GM21390 (cell line): ENCODE data around the gene GLP2R.

ENCODE experiments used
- ATAC-seq: cut with Tn5 transposase; IDR thresholded peaks from one replicate; pipeline ENCODE4 v1.9.1; 2021; ENCODE audit not compliant: unreplicated experiment

The GLP2R gene

DNA sequence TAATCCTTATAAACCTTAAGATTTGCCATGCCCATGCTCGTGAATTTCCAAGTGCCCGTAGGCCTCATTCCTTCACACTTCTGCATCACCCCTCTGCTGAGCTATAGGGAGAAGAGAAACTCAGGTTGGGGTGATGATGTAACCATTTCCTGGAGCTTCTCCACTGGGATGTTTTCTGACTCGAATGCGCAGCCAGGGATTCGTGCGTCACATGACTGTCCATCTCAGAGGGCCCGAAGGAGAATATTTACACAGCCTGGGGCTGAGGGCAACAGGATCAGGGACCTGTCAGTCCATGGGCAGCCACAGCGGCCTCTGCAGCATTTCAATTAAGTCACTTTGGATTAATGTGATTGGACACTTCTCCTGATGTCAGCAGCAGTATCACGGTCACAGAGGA lies 12.6 kb upstream of the GLP2R start:
- no peak for ATAC-seq

DNA sequence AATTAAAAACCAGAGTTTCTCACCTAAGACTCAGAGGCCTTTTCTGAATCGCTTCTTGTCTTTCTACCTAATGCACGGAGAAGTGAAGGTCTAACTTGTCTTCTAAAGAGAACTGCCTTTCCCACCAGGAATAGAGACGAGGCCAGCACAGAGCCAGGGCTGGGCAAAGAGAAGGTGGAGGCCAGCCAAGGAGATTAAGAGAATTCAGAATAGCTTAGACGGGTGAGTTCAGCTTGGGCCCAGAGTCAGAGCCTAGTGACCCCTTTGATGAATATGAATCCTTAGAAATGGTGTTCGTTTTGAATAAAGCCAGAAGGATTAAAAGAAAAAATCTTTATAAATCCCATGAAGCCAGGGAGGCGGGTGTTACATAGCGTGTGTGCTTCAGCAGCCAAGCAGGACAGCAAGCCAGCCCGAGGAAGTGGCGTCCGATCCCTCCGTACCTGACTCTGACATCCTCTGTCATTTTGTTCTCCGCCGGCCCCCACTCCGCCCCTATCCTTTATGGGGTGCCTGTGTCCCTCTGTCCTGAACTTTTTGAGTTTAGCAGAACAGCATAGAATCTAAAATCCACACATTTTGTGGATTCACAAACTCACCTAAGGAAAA lies 11.3 kb upstream of the GLP2R start:
- no peak for ATAC-seq

DNA sequence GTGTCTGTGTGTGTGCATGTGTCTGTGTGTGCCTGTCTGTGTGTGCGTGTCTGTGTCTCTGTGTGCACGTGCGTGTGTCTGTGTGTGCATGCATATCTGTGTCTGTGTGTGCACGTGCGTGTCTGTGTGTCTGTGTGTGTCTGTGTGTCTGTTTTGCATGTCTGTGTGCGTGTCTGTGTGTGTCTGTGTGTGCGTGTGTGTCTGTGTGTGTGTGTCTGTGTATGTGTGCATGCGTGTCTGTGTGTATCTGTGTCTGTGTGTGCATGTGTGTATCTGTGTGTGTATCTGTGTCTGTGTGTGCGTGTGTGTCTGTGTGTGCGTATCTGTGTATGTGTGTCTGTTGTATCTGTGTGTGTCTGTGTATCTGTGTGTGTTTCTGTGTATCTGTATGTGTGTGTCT lies 9.3 kb upstream of the GLP2R start:
- no peak for ATAC-seq

DNA sequence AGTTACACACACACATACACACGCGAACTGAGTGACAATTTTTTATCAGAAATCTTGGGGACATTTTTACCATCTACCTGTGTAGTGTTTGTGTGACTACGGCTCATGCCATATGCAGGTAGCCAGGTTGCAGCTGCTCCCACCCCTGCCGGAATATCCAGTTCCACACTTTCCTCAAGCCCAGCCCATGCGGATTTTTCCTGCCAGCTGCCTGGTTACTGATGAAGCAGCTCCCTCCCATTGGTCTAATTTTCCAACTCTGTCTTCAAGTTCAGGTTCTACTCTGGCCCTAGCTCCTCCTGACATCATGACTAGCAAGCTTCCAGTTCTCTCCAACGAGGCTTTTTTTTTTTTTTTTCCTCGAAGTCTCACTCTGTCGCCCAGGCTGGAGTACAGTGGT lies 8.6 kb upstream of the GLP2R start:
- ATAC-seq = no peak

DNA sequence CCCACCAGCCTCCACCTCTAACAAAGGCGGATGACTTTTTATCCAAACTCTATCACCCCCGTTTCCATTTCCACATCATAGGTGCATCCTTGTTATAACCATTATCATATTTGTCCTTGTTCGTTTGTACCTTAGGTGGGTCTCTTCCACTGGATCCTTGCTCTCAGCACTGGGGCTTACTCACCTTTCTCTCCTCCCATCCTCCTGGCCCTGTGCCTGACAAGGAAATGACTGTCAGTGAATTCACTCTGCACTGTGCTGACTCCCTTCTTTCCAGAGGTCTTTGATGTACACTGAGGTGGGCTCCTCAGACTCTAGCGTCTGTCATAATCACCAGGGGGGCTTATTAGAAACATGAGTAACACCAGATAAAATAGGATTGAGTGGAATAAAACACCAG lies 7.0 kb upstream of the GLP2R start:
- ATAC-seq = no peak

DNA sequence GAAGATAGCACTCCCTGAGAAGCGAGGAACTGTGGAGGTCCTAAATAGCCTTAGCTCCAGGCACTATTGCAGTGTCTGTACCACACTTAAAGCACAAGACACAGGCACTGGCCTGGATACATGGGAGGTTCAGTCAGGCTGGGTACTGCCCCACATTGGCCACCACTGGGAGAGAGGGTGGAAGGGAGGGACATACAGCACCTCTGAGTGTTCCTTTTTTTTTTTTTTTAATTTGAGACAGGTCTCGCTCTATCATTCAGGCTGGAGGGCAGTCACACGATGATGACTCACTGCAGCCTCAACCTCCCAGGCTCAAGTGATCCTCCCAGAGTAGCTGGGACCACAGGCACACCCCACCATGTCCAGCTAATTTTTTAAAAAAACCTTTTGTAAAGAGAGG lies 5.3 kb upstream of the GLP2R start:
- ATAC-seq = no peak

DNA sequence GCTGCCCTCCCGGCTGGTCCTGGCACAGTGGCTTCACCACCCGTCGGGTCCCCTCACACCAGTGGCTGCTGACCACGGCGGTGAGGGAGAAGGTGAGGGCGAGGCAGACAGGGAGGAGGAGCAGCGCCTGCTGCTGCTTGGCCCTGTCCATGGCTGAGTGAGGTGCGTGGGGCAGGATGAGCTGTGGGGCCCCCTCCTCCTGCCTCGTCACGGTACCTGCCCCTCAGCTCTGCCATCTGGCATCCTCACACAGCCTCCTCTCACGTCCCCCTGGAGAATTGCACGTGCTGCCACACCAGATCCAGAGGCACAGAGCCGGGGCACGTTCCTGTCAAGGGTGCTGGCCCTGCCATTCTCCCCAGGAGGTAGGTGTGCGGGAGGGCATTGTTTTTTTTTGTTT lies 3.8 kb upstream of the GLP2R start, which contains the start of gene GSG1L2:
Gene GSG1L2 (minus strand): TSS at position 159 of the 400 bp plus-strand sequence. CDS start 8 bp downstream, at position 151.
- ATAC-seq = no peak

DNA sequence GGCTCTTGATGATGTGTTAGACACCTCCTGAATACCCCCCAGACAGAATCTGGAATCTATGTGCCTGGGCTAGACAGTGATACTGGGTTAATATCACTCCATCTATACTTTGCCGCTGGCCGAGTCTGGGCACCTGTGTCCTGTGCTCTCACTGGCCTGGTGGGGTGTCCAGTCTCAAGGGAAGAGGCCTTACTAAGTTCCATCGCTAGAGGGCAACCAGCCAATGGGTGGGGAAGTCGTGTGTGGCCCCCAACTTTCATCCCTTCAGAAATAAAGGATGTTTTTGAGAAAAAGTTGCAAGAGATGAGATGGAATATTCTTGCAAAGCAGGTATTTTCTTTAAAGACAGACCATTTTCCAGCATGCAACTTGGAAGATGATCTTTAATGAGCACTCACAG lies 1.6 kb upstream of the GLP2R start:
- ATAC-seq = no peak

DNA sequence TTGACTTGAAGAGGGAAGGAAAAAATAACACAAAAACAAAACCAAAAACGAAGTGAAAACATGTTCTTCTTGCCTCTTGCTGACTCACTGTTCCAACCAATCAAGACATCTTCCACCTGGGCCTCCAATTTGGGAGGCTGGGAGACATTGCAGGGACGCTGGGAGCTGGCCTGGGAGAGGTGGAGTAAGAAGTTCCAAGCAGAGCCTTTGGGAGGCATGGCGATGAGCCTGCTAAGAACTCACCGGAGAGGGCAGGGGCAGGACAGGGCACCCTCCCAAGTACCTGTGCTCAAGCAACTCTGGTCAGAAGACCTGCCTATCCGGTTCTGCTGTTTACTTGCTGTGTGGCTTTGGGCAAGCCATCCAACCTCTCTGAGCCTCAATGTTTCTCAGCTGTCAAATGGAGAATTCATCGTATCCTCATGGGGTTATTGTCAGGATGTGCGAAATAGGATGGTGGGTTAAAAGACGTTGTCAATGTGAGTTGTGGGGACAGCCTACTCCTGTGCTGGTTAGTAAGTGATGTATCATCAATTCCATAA lies 856 bp upstream of the GLP2R start:
- no peak for ATAC-seq

DNA sequence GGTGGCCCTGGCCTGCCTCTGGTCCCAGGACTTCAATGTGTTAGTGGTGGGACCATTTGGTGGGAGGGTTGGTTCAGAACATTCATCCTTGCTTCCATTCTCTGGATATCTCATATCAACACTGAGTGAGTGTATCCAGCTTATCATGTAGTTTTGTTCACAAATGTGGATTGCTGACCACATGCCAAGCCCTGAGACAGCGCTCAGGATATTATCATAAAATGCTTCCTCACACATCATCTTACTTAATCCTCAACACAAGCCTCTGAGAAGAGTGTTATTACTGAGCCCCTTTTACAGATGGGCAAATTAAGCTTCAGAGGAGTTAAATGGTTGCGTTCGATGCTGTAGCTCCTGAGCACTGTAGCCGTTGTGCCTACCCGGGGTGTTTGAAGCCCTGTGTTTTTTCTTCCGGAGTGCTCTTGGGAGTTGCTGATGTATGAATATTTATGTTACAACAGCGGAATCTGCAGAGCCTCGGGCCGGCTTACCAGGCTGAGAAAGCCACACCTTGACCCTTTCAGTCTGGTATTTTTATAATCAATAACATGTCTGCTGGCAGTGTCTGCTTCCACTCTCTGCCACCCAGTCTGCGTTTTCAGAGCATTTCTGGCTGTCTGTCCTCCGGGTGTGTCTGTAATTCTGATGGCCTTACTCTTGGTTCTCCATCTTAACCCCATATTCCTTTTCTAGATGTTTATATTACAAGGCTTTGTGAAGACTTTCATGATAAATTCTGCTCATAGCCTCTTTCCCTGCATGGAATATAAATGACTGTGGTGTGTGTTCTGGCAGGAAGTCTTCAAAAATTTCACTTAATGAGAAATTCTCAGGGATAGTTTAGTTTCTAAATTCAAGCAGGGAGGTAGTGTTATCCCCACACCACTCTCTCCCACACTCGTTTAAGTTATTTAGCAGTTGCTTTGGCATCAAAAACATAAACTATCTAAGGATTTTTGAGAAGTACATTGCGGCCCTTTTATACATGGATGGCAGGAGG lies 2.9 kb downstream of the GLP2R start:
- no peak for ATAC-seq

DNA sequence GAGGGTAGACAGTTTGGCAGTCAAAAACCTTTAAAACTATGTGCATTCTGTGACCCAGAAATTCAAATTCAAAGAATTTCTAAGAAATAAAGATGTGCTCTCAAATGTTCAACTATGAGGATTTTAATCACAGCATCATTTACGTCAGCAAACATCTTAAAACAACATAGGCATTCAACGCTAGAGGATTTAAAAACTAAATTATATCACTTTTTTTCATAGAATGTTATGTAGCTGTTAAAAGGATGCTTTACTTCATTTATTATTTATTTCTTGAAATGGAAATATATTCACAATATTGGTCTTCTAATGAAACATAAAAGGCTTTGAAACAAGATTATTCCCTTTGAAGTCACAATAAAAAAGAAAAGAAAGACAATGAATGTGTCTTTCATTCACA lies 3.6 kb downstream of the GLP2R start:
- no peak for ATAC-seq

DNA sequence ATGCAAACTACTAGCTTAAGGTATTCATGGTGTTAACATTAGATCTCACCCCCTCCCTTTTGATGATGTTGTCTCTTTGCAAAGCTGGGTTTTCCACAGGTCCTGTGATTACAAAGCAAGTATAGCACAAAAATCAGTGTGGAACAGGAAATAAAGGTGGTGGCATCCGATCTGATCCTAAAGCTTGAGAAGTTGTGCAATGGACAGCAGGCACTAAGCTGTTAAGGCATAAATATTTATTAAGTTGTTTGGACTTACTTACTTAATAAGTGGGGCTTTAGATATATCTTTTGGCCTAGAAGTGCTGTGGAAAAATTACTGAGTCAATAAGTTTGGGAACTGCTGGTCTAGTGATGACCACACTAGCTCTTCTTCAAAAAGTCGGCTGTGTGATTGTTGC lies 5.0 kb downstream of the GLP2R start:
- ATAC-seq = no peak

DNA sequence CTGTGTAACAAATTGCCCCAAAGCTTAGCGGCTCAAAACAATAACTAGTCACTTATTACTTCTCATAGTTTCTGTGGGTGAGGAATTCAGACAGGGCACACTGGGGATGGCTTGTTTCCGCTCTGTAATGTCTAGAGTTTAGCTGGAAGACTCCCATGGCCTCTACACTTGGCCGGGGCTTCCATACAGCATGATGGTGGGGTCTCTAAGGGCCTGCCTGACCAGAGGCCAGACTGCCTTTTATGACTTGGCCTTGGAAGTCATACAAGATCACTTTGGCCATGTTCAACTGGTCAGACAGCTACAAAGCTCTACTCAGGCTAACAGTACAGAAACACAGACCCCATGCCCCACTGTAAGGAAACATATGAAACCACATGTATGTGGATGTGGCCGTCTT lies 8.2 kb downstream of the GLP2R start:
- ATAC-seq = no peak

DNA sequence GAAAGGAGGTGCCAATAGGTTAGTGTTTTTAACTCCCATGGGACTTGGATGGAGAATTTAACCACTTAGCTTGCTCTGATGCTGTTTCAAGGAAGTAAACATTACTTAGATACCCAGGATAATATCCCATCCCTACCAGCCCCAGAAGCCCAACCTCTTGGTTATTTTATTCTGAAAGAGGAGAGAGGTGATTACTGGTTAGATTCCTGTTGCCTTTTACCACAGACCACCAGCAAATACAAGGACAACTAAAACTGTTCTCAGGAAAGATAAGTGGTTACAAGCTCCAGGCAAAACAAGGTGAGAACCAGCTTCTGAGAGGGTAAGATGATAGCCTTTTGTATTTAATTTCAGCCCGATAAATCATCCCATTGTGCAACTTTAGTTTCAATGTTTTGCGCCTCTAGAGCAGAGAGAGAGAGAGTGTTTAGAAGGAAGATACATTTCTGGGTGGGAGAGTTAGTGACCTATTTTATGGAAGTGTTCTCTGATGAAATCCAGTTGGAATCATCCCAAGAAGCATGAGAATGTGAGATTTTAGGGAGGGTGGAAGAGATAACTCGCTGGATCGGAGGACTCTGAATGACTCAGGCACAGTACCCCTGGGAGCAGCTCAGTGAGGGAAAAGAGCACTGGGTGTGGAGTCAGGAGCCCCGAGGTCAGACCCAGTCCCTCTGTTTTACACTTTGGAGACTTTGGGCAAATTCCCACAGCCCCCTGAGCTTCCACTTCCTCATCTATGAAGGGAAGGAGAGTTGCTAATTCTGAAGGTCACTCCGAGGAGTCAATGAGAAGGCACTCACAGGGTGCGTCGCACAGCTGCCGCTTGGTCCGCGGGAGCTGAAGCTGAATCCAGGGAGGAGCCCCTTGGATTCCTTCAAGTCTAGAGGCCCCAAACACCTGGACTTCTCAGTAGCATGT lies 12.1 kb downstream of the GLP2R start:
- no peak for ATAC-seq

DNA sequence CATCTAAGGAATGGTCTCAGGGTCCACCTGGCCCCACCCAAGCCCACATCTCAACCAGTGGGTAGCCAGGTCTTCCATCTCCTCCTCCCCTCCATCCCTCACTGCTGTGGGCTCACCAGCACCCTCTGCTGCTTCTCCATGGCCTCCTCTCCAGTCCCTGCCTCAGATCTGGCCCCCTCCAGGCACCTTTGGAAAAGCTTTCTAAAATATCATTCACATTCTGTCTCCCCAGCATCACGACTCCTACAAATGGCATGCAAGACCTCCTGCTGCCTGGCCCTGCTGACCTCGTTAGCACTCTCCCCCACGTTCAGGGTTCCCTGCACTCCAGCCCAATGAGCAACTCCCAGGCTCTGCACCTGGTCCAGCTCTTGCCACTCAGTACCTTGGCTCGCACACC lies 13.7 kb downstream of the GLP2R start:
- ATAC-seq = no peak

DNA sequence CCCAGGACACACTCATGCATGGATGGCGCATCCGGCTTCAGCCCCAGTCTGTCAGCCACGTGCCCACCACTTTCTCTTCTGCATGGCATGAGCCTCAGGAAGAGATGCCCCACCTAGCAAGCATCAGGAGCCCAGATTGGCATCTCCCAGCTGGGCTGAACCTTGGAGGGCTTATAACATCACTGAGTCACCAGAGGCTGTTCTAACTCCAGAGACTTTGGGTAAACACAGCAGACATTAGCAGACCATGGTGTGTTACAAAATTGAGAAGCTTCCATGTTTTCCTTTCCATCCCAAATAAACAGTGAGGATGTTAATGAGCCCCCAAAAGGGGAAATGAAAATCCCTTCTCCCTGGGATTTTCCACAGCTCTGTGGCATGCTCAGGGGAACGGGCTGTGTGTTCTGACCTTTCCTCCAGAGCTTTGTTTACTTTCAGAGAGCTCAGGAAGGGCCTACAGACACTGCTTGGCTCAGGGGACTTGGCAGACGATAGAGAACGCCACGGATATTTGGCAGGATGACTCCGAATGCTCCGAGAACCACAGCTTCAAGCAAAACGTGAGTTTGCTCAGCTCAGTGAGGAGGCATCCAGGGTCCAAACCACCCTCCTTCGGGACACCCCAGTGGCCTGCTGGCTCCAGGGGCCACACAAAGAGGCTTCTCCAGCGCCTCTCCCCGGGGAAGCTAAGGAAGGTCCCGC lies 16.5 kb downstream of the GLP2R start:
- ATAC-seq = no peak

DNA sequence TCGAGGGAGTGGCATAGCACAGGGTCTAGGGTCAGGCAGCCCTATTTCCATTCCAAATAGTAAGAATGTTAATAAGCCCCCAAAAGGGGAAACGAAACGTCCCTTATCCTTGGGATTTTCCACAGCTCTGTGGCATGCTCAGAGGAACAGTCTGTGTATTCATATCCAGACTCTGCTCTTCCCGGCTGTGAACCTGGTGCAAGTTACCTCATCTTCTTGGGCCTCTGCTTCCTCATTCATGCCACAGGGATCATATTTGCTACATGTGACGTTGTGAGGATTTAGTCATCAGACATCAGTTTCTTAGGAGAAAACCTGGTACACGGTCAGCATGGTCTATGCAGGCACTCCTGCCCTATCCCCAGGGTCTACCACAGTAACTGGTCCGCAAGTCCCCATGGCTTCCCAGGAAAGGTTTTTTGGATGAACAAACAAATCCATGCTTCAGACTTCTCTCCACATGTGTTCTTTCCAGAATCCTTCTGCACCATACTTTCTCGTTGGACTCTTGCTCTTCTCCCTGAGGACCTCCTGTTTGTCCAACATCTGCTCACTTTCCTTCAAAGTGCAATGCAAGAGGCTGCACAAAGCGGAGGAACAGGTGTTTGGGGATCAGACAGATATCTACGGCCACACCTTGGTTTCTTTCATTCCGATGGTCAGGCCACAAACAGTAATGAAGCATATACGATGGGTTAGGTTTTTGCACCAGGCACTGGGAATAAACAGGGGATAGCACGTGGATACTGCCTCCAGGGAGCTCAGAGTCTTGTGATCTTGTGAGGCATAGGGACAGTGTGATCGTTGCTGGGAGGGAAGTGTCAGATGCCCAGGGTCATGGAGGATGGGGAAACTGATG lies 17.7 kb downstream of the GLP2R start:
- ATAC-seq = no peak

DNA sequence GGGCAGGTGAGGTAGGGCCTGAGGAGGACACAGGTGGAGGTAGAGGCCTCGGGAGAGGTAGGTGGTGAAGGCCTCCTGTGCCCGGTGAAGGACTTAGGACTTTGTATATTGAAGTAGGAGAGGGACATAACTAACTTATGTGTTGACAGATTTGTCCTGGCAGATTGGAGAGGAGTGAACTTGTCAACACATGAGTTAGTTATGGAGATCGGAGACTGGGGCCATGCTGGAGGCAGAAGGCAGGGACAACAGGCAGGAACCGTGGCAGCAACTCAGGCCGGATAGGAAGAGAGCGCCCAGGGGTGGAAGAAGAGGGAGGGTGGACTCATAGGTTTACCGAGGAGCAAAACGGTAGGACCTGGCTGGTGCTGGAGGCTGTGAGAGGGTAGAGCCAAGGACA lies 18.4 kb downstream of the GLP2R start:
- ATAC-seq = no peak

DNA sequence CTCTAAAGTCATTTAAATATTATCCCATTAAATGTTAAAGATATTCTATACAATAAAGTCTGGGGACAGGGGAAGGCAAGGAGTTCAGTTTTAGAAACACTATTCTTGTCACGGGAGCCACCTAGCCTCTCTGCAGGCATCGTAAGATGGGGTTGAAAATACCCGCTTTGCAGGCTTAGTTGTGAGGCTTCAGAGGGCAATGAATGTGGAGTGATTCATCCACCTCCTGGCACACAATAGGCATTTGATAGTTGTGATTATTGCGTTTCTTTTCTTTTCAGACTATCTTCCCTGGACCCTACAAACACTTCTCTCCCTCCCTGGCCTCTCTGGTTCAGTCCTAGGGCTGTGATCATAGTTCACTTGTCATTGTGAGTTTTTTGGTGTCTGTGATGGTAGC lies 19.6 kb downstream of the GLP2R start:
- ATAC-seq = no peak

DNA sequence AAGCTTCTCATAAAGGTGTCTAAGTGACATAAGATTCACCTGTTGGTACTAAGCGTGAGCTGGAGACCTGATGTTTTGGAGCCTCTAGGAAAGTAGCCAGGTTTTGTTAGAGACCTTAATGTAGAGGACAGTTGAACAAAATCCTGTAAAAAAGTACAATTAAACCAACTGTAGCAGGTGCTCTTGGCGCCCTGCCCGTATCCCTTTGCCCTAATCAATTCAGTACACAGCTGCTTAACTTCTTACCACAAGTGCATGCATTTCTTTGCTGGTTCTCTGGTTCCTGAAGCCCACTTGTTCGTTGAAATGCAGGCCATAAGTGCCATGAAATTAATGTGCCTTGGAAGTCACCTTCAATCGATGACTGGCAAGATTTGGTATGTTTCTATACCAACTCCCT lies 24.4 kb downstream of the GLP2R start:
- no peak for ATAC-seq
